Astrocyte of the cerebellum (primary cell): ENCODE measurements around the gene MORN4.
A peak's percentile ranks its signal among the peaks of the same experiment; 100 is the strongest.

Experiments
- DNase-seq: peaks from one replicate; pipeline ENCODE4 v3.0.0-alpha.2; 2011; ENCODE audit warnings: low read depth
- H3K4me3 ChIP-seq: 2 replicates; pipeline ENCODE4 v1.5.1; 2011; ENCODE audit warnings: mild to moderate bottlenecking, low read depth, low read length, moderate library complexity
- in situ Hi-C: cut with HindIII; loops from 2 replicates; pipeline ENCODE4 v1.10.0; 2017; ENCODE audit warnings: low sequenced_read_pairs
- TF ChIP-seq, protein P1 (sequence below): IDR thresholded peaks from 2 replicates; pipeline ENCODE4 v1.5.1; 2012; ENCODE audit warnings: low read length, low read depth, moderate library complexity, mild to moderate bottlenecking; ENCODE audit errors: missing control alignments

MORN4 gene

DNA sequence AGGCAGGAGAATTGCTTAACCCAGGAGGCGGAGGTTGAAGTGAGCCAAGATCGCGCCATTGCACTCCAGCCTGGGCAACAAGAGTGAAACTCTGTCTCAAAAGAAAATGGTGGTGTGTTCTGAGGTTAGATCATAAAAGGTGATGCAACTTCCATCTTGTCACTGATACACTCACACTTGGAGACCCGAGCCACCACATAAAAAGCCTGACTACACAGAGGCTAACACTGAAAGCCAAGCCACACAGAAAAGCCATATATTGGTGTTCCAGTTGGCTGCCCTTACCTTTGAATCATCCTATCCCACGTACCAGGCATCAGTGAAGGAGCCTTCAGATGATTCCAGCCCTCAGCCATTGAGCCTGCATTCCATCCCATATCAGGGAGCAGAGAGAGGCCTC is 4.0 kb downstream of the MORN4 start:
- no peak overlapping the region for H3K4me3 ChIP-seq
- in situ Hi-C loops: no loop called here
- TF ChIP-seq, protein P1, sequence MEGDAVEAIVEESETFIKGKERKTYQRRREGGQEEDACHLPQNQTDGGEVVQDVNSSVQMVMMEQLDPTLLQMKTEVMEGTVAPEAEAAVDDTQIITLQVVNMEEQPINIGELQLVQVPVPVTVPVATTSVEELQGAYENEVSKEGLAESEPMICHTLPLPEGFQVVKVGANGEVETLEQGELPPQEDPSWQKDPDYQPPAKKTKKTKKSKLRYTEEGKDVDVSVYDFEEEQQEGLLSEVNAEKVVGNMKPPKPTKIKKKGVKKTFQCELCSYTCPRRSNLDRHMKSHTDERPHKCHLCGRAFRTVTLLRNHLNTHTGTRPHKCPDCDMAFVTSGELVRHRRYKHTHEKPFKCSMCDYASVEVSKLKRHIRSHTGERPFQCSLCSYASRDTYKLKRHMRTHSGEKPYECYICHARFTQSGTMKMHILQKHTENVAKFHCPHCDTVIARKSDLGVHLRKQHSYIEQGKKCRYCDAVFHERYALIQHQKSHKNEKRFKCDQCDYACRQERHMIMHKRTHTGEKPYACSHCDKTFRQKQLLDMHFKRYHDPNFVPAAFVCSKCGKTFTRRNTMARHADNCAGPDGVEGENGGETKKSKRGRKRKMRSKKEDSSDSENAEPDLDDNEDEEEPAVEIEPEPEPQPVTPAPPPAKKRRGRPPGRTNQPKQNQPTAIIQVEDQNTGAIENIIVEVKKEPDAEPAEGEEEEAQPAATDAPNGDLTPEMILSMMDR: no peak
- DNase-seq: no peak

DNA sequence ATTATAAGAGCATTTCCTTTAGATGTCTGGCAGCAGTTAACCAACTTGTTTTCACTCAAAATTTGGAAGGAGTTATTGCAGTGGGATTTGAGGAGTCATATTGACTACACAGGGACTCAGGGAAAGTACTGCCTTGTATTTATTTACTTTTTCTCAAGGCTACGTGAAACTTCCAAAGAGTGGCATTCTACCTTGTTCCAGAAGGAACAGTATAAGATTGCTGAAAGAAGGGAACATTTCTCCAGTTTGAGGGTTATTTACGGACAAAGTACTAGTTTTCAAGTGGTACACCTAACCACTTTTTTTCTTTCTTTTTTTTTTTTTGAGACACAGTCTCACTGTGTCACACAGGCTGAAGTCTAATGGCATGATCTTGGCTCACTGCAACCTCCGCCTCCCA is 5.1 kb downstream of the MORN4 start:
- no peak for DNase-seq
- TF ChIP-seq, protein P1: no peak
- no peak overlapping the region for H3K4me3 ChIP-seq
- in situ Hi-C loops: no loop called here

DNA sequence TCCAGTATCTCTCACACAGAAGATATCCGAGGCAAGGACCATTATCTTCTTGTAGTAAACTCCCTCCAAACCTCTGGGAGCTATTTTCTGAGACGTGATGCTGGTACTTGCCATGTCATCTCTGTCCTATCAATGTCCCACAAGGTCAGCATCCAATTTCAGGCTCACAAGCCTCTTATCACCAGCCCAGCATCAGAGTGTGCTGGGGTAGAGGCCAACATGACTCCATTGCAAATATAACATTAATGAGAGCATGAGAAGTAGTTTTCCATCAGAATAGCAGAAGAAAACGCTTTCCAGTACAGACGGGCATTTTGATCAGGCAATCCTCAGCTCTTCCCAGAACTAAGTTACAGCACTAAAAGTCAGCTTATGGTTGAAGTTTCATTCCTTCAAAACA is 5.6 kb downstream of the MORN4 start:
- no peak overlapping the region for H3K4me3 ChIP-seq
- in situ Hi-C loops: no loop called here
- no peak for DNase-seq
- TF ChIP-seq, protein P1: no peak

DNA sequence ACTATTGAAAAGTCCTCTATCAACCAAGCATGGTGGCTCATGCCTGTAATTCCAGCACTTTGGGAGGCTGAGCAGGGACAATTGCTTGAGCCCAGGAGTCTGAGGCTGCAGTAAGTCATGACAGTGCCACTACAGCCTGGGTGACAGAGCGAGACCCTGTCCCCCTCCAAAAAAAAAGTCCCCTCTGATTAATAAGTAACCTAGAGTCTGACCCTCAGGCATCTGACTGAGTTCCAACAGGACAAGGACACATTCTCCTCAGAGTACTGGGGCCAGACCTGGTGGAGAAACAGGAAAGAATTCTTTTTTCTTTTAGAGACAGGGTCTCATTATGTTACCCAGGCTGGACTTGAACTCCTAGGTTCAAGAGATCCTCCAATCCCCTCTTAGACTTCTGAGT is 10.0 kb downstream of the MORN4 start:
- in situ Hi-C loops: no loop called here
- TF ChIP-seq, protein P1: no peak
- no peak for DNase-seq
- no peak overlapping the region for H3K4me3 ChIP-seq

DNA sequence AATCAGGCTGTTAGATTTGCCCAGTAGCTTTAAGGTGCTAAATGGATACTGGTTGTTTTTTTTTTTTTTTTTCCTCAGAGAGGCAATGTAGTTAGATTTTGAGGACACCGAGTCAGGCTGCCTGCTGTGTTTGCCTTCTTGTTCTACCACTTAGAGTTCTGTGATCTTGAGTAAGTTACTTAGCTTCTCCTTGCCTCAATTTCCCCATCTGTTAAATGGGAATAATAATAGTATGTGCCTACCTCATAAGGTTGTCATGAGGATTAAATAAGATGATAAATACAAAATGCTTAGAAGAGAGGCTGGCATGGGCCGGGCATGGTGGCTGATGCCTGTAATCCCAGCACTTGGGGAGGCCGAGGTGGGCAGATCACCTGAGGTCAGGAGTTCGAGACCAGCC is 14.6 kb downstream of the MORN4 start:
- H3K4me3 ChIP-seq: no peak overlapping the region
- no peak for DNase-seq
- TF ChIP-seq, protein P1: no peak
- in situ Hi-C loops: no loop called here

DNA sequence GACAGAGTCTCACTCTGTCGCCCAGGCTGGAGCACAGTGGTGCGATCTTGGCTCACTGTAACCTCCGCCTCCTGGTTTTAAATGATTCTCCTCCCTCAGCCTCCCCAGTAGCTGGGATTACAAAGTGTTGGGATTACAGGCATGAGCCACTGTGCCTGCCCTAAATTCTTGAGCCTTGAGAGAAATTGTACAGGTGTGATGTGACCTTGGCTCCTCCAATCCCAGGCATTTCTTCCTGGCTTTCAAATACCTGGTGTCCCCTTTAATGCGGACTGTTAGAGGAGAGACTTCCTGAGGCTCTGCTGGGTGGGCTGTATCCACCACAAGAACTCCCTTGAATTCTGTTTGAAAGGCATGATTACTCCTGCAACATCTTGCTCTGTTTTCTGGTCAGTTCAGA is 15.0 kb downstream of the MORN4 start:
- in situ Hi-C loops: no loop called here
- TF ChIP-seq, protein P1: no peak
- DNase-seq: no peak
- no peak overlapping the region for H3K4me3 ChIP-seq

DNA sequence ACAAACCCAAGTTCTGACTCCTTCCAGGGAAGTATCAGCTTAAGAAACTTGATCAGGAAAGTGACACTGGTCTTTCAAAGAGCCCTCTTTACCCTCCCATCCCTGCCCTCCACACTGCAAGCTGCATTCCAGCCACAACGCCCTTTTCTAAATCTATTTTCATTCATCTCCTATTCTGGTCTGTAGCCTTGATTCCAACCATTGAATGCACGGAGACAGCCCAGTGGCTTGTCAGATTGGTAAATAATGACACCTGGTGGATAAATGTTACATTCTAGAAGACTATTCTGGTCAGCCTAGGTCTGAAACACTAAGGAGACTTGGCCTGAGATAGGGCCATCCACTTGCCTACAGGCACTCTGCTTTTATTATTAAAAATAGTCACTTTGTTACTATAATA is 20.9 kb downstream of the MORN4 start:
- peak; percentile 33 for DNase-seq
- no peak overlapping the region for H3K4me3 ChIP-seq
- in situ Hi-C loops: no loop called here
- TF ChIP-seq, protein P1: peak; percentile 38
